Head of caudate nucleus (tissue), 42 donors: ENCODE results near the gene PIGV.

Source experiments
- DNase-seq, 42 donors: peaks; one replicate each; pipeline versions ENCODE4 v3.0.0 to v3.0.0-alpha.2; 2020 to 2021; ENCODE audit warnings: mixed read lengths in 7 of 42
- intact Hi-C: fragments of 100-400 bp; cut with DNase I; formaldehyde crosslinking; loops from one replicate; pipeline ENCODE4 v1.15.0; 2022

Gene PIGV

DNA sequence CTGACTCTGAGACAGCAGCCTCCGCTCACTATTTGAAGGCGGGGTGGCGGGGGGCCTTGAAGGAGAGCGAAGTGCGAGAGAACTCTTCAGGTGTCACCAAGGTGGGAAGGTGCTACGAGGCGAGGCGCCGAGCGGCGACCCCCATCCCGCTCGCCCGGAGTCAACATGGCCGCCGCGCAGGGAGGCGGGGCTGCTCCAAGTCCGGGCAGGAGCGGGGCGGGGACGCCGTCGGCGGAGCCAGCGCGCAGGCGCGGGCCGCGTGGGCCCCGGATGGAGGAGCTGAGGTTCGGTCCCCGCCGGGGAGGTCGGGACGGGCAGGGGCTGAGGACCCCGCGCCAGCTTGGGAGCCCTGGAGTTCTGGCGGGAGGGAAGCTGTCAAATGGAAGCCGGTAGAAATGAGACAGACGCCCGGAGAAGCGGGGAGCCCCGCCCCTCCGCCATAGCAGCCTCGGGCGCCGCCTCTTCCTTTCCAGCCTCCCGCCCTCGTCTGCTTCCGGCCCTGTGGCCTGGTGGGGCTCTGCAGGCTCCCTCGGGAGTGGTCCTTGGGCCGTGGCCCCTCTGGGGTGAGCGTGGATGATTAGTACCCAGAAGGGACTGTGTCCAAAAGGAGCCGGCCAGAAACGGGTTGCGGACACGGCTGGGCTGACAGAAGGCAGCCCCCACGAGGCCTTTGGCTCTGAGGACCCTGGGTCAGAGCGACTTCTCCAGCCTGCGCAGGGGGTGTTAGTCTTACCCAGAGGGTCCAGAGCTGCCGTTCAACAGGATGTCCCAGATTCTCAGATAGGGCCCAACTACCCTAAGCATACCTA, at the start of gene PIGV:
PIGV (plus strand) TSS at position 245 of the 809 bp plus-strand sequence. CDS start 2,866 bp downstream, outside the sequence.
- intact Hi-C loops = loop anchor here (2.0 kb wide), 2 partner anchors 93 to 185 kb away; no protein-coding TSS in a partner anchor

DNA sequence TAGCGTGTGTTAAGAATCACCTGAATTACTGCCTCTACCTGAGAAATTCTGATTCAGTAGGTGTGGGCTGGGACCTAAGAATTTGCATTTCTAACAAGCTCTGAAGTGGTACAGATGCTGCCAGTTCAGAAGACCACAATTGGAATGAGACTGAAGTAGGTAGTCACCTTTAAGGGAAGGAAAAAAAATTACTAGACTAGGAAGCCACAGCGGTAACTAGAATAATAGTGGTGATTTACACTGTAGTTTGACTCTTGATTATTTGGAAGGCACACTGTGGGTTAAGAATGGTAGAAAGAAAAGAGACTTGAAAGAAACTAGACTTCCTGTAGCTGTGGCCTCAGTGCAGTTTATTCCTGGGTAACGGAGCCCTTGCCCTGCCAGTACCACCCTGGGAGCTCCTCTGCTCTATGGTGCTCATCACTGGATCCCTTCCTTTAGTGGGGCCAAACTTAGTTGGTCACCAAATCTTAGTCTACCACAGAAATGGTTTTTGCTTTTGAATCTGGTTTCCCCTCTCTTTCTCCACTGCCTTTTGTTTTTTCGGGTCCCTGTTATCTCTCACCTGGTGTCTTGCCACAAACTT, 48.3 kb upstream of the PIGV start:
- intact Hi-C loops = no loop called here
- no peak for DNase-seq

More for the DNA sequence above, at the start of gene PIGV:
- peak; percentile 68 to 95 (median 90) for DNase-seq

DNA sequence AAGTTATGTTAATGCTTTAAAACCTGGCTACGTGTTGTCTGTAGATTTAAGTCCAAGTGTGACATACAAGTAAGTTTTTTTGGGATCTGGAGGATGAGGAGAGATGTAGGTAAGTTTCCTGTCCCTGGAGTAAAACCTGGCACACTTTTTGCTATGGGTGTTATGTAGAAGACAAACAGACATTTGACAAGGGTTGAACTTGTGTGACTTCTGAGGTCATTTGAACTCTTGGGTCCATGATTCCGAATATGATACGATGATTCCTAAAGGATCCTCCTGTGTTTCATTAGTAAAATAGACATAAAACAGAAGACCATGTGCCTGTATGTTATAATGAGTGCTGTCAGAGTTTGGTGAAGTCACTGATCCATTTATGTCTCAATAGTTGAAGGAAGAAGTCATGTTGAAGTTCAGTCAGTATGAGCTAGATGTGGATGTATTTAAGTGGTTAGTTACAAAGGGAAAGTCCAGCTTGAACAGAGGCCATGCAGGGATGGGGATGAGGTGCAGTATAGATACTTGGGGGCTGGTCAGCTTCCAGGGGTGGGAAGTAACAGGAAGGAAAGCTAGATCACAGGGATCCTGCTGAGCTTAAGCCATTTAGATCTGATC, 47.6 kb upstream of the PIGV start:
- intact Hi-C loops = no loop called here
- no peak for DNase-seq

DNA sequence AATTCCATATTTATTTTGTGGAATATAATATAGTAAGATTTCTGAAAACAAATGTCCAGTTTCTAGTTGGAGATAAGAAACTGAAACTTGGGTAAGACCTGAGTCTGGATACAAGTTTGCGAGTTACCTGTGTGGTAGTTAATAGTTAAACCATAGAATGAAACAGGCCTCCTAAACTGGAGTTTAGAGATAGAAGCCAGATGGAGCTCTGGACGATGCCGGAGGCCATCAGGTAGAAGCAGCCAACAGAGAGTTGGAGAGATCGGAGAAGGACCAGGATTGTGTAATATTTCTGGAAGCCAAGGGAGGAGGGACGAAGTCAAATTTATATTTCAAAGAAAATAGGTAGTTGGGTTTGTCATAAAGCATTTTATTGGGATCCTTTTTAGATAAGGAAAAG, 46.8 kb upstream of the PIGV start:
- intact Hi-C loops = no loop called here
- no peak for DNase-seq

DNA sequence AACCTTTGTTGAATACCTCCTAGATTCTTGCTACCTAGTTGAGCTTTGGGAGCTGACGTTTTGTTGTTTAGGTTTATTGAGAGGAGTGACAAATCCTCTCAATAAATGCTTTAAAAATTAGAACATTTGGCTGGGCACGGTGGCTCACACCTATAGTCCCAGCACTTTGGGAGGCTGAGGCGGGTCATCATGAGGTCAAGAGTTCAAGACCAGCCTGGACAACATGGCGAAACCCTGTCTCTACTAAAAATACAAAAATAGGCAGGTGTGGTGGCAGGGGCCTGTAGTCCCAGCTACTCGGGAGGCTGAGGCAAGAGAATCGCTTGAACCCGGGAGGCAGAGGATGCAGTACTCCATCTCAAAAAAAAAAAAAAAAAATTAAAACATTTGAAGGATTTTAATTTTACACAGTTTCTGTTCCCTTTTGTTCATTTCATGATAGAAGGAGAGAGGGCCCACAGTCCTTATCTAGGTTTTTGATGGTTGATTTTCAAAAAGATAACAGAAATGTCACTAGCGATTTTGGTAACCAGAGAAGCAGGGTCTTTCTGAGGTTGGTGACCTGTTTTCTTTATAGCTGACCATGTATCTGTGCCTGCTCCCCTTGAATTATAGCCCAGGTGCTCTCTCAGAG, 44.2 kb upstream of the PIGV start:
- intact Hi-C loops = no loop called here

DNA sequence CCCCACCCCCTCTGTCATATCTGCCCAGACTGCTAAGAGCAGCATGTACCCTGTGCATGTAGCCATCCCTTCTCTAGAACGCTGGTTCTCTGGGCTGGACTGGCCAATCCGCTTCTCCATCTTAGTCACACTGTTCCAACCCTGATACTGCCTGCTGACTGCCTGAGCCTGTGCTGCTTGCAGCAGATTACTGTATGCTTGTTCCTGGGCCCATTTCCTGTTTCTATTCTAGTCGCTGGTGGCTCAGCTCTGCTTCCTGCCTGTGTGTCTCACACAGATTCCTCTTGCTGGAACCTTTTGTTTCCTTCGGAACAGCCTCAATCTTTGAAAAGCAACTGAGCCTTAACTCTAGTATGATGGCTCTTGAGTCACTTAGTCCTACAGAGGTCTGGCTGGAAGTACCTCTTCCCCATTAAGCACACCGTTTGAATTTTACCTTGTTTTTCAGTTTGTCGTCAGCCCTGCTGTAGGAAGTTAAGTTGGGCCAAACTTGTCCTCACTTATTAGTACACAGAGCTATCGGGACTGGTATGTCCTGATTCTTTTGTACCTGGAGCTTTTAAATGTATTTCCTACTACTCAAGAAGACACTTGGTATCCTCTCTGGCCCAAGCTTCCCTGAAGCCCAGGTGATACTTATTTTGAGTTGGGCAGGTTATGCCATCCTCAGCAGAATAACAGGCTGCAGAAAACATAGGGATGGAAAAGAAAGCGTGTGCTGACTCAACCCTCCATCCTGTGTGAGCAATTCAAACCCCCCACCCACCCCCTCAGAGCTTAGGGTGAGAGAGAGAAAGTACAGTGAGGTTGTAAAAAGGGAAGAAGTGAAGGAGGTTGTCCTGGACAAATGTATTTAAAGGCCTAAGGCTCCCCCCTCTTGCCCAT, 43.4 kb upstream of the PIGV start:
- peak; percentile 27 to 88 (median 62) for DNase-seq
- intact Hi-C loops = no loop called here

More for the DNA sequence above, 44.2 kb upstream of the PIGV start:
- no peak for DNase-seq

DNA sequence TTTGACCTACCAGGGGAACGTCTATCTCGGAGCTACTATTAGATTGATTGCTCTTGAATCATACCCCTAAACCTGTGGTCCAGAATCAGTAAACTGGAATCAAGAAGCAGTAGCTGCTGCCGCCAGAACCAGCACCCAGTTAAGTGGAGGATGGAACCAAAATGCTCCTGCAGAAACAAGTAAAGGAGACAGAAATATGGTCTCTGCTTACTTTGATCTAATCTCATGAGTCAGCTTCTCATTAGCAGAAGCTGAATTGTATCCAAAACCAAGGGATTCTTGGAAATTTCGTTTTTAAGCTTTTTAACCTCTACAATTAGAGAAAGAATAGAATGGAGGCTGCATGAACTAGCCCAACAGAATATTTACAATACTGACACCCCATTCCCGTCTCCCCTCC, 42.6 kb upstream of the PIGV start:
- DNase-seq = no peak

DNA sequence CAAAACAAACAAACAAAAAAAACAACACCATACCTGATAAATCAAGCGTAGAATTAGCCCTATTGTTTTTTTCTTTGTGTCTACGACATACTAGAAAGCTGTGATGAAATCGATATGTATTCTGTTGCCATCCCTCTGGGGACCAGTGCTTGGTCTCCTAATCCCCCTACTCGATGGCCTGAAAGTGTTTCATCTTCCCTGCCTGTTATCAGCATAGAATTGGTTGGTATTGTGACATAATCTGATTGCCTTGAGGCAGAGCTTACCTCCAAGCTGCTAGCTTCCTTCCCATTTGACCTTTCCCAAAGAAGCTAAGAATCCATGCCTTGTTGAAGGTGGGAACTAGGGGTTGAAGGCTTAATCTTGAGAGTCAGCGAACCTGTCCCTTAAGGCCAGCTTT, 40.7 kb upstream of the PIGV start:
- no peak for DNase-seq
- intact Hi-C loops = no loop called here

More for the DNA sequence above, 42.6 kb upstream of the PIGV start:
- intact Hi-C loops = no loop called here

DNA sequence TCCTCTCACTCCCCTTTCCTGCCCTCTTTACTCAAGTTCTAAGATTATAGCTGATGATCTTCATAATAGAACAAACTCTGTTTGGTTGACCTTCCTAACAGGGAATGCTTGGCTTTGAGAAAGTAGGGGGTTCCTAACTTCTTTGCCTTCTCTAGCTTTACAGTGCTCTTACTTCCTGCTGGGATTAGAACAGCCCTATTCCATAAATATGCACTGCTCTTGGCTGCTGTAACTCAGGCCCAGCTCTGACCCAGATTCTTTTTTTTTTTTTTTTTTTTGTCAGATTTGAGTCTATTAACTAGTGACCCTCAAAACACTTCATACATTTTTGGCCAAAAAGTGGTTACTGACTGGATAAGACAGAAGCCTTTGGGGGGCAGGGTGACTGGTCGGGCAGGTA, 39.4 kb upstream of the PIGV start:
- DNase-seq = no peak
- intact Hi-C loops = no loop called here

DNA sequence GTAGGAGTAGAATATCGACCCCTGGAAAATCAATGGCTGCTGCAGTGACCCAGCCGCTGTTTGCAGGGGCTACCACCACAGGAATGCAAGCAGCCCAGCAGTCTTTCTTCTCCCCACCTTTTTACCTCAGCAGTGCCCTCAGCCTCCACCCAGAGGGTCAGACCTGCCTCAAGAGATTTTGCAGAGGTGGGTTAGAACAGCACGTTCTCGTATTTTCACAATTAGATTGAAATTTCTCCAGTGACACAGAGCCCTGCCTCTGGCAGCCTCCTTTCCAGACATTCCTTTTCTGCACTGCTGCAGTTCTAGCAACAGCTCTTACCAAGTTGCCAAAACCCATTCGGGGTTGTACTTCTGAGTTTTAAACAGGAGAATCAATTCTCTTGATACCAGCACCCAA, 38.3 kb upstream of the PIGV start:
- peak in 1 of 42 donors; percentile 13 for DNase-seq
- intact Hi-C loops = no loop called here

DNA sequence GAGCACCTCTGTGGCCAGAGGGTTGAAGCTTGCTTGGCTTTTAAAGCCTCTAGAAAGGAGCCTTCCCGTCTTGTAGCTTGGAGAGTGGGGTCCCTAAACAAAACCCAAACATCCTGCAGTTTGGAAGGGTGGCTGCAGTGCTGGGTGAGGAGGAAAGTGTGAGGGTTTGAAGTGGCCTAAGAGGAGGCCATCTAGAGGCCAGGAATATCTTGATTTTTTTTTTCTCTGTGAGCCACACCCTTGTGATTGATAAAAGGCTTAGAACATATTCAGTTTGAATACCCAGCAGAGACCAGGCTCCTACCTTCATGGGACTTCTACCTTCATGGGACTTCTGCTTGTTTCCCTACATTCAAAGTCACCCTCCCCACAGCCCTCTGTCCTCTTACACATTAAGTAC, 37.3 kb upstream of the PIGV start:
- no peak for DNase-seq
- intact Hi-C loops = no loop called here

DNA sequence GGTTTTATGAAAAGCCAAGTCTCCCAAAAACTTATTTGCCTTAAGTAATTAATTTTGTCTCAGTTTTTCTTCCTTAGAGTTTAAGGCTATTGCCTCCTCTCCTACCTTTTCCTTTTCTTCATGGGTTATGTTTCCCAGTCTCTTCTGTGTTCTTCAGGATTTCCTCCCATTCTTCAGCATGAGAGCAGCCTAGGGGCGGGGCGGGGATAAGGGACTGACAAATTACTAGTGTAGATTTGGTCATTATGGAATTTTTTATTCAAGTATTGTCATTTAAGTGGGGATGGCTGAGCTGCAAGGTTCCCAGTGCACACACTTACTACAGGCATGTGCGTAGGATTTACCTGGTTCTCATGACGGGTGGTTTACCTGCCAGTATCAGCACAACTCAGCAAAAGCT, 35.2 kb upstream of the PIGV start:
- intact Hi-C loops = no loop called here
- DNase-seq = no peak

DNA sequence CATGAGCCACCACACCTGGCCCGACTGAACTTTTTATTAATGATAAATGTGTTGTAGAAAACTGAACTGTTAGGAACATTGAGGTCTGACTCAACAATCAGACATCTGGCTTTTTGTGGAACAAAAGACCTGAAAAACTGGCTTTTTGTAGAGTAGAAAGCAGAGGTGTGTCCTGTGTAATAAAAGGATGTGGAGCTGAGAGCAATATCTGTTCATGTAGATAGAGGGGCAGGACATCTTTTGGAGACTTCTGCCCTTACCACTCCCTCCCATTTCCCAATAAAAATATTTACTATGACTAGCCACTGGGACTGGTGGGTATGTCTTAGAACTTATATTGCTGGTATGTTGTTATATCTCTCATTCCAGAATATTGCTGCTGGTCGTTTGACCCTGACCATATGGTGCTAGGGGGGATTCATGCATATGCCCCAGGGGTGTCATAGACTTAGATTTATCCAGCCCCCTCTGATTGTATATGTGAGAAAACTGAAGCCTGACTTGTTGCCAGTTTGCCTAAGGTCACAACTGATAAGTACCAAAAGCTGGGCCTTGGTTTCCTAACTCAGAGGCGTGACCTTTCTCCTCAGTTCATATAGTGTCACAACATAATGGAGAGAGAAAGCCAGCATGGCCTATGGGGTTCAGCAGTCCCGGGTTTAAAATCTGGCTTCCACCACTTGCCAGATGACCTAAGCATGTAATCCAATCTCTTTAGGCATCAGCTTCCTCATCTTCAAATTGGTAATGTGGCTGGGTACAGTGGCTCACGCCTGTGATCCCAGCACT, 33.5 kb upstream of the PIGV start:
- DNase-seq = no peak
- intact Hi-C loops = no loop called here

DNA sequence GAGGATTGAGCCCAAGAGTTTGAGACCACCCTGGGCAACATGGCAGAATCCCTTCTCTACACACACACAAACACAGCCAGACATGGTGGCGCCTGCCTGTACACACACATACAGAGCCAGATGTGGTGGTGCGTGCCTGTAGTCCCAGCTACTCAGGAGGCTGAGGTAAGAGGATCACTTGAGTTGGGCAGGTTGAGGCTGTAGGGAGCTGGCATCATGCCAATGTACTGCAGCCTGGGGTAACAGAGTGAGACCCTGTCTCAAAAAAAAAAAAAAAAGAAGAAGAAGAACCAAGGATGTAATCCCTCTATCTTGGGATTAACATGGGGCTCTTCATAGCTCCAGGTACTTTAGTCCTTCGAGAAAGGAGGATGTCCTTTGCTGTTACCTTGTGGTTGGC, 29.4 kb upstream of the PIGV start:
- DNase-seq = no peak
- intact Hi-C loops = no loop called here

DNA sequence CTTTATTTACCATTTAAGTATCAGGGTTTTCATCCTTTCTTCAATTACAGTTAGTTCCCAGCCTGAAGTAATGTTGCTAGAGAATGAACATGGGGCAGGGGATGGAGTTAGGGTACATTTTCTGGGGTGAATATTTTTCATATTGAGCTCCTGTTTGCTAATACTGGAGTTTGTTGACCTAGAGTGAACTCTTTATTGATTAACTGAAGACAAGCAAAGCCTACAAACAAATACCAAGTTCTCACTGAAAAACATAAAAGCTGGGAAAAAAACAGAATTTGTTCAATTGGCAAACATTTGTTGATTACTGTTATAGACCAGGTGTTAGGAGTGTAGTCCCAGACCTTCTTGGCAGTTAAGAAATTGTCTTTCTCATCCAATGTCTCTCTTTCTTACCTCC, 28.2 kb upstream of the PIGV start:
- intact Hi-C loops = no loop called here
- DNase-seq = no peak

DNA sequence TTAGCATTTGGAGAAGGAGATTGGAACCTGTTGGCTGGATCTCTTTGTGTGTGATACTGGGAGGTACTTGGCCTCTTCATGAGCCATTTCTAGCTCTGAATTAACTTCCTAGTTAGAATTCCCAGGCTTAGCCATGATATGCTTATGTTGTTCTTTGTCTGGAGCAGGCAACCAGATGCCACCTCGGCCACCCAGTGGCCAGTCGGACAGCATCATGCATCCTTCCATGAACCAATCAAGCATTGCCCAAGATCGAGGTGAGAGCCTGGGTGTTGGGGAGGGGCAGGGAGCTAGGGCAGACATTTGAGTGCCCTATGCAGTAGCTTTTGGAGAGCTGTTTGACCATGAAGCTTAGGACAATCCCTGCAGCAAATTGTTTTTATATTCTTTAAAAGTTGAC, 26.5 kb upstream of the PIGV start:
- intact Hi-C loops = no loop called here
- DNase-seq = peak in 17 of 42 donors; percentile 18 to 70 (median 36)

DNA sequence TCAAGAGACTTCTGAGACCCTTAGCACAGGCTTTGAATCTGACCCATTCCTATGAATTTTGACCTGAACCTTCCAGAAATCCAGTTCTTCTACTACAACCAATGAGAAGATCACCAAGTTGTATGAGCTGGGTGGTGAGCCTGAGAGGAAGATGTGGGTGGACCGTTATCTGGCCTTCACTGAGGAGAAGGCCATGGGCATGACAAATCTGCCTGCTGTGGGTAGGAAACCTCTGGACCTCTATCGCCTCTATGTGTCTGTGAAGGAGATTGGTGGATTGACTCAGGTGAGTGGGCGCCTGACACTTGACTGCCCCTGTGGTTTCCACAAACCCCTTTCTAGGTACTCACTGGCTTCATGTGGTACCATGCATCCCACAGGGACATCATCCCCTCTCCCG, 20.0 kb upstream of the PIGV start:
- intact Hi-C loops = no loop called here
- no peak for DNase-seq

DNA sequence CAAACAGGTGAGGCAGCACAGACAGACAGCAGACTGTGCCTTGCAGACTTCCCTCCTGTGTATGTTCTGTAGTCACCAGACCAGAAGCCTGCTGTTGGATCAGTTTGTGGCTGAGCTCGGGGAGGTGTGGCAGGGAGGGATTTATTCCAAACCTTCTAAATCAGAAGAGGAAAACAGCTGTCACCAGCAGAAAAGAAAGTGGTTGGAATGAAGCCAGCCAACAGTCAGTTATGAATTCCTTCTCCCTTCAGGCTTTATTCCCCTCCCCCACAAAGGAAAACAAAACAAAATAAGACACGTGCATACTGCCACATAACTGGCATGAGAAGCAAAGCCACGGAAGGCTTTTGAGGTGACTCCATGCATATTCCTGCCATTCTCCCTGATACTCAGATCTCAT, 19.0 kb upstream of the PIGV start:
- no peak for DNase-seq
- intact Hi-C loops = no loop called here
